IPS DF 4.7 (cell line): ENCODE results near the gene KIF18B.
A peak's percentile ranks its signal among the peaks of the same experiment; 100 is the strongest.

Experiments
- DNase-seq: peaks from one replicate; pipeline ENCODE4 v3.0.0-alpha.2; 2013; ENCODE audit warnings: low spot score; ENCODE audit errors: extremely low read depth

The KIF18B gene

GRCh38 chr17:44919885-44920564 is 27.5 kb downstream of the KIF18B start:
- peak; percentile 49 for DNase-seq

GRCh38 chr17:44919411-44919810 is 28.2 kb downstream of the KIF18B start:
- no peak for DNase-seq

- no peak for DNase-seq
These were observed 29.6 kb downstream of the KIF18B start for GRCh38 chr17:44918006-44918405.

- DNase-seq = no peak
These were observed 30.1 kb downstream of the KIF18B start for GRCh38 chr17:44917456-44917855.

- no peak for DNase-seq
These were observed 30.8 kb downstream of the KIF18B start for GRCh38 chr17:44916781-44917241.

GRCh38 chr17:44915862-44916780 is 31.5 kb downstream of the KIF18B start:
- DNase-seq = no peak

- DNase-seq = no peak
These were observed 32.2 kb downstream of the KIF18B start, which contains the start of gene GFAP for GRCh38 chr17:44915321-44915726. GFAP (minus strand) TSS chr17:44915500; CDS start chr17:44915486, 14 bp downstream.

GRCh38 chr17:44914698-44915271 is 32.8 kb downstream of the KIF18B start:
- no peak for DNase-seq

- DNase-seq = no peak
These were observed 33.4 kb downstream of the KIF18B start for GRCh38 chr17:44914148-44914547.

GRCh38 chr17:44913676-44914075 is 33.9 kb downstream of the KIF18B start:
- no peak for DNase-seq

GRCh38 chr17:44912763-44913544 is 34.6 kb downstream of the KIF18B start:
- no peak for DNase-seq

- peak; percentile 56 for DNase-seq
These were observed 36.2 kb downstream of the KIF18B start for GRCh38 chr17:44911133-44912001.

GRCh38 chr17:44910231-44911106 is 37.1 kb downstream of the KIF18B start:
- DNase-seq = no peak

GRCh38 chr17:44909681-44910144 is 37.9 kb downstream of the KIF18B start:
- no peak for DNase-seq

- DNase-seq = no peak
These were observed 38.7 kb downstream of the KIF18B start for GRCh38 chr17:44908761-44909326.

GRCh38 chr17:44907729-44908470 is 39.7 kb downstream of the KIF18B start:
- DNase-seq = no peak

- DNase-seq = no peak
These were observed 40.5 kb downstream of the KIF18B start for GRCh38 chr17:44906763-44907728.
